GM18858 (cell line): ENCODE results near the gene TBCK.
"Not testable (repeated sequence)": the region's sequence is repeated elsewhere in the genome, so short reads cannot be mapped to it uniquely, and the experiment has no call there.

ENCODE experiments used
- ATAC-seq: cut with Tn5 transposase; IDR thresholded peaks from one replicate; pipeline ENCODE4 v1.9.1; 2021; ENCODE audit not compliant: unreplicated experiment

TBCK gene

GRCh38 chr4:106238820-106239420 lies 77.1 kb downstream of the TBCK start:
- ATAC-seq, result peak; percentile 76

- no peak for ATAC-seq
Observed at GRCh38 chr4:106231931-106232330, 84.1 kb downstream of the TBCK start.

DNA sequence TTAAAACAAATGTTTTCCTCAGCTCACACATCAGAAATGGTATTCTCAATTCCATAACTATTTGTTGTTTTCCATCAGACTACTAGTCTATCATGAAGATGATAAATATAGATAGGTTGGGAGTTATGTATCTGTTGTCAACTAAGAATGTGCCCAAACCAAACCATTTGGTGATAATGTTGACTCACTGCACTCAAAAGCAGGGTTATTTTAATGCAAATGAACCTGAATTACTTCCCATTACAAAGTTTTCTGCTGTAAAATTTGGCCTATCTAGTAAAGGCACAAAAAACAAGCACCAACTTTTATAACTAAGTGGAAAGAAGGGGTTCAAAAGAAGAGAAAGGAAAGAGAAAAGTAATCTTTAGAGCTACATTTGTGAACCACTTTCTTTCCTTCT lies 93.5 kb downstream of the TBCK start:
- ATAC-seq, result no peak

- not testable (repeated sequence) for ATAC-seq
Observed at GRCh38 chr4:106213291-106213690, 102.7 kb downstream of the TBCK start.

DNA sequence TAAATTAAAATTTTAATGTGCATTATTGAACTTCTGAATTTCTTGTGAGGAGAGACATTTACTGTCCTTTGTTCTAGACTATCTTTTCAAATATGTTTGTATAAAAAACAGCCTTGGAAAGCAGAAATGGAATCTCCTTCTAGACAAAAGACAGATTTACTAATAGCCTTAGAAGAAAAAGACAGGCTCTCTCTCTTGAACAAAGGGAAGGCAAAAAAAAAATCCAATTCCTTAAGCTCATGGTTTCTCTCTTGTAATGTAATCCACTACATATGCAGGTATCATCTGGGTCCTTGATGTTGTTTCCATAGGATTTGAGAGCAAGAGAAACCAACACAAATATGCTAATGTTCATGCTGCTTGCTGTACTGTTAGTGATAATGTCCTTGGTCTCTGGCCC lies 106.0 kb downstream of the TBCK start:
- ATAC-seq, result no peak

- no peak for ATAC-seq
Observed at GRCh38 chr4:106208481-106209460, 107.2 kb downstream of the TBCK start.

DNA sequence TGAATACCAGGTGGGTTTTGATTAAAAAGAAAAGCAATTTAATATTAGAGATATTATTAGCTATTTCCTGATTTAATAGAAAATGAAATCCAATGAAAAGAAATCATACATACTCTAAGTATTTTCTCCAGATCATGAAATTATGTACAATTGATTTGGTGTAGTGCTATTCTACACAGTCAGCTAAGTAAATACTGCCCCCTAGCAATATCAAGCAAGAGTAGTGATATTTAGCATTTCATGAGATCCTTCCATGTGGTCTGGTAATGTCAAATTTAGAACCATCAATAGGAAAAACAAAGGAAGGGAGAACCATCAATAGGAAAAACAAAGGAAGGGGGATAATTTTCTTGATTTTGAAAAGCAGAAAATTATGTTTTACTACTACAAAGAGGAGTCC lies 114.6 kb downstream of the TBCK start:
- no peak for ATAC-seq

- ATAC-seq, result no peak
Observed at GRCh38 chr4:106195435-106195950, 120.5 kb downstream of the TBCK start.

GRCh38 chr4:106194801-106195200 lies 121.2 kb downstream of the TBCK start:
- ATAC-seq, result no peak

DNA sequence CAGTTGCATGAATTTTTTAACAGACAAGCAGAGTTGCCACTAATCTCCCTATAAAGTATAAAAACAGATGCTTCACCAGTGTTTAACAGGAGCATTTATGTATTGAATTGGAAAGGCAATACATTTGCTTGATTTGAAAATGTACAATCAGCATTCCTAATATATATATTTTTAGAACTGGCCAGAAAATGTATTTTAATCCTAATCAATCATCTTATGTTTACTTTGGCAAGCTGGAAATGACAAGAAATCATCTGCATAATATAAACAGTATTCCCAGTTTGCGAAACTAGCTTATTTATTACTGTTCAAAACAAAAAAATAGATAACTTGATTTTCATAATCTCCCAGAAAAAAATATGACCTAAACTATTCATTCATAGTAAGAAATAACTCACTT lies 123.9 kb downstream of the TBCK start:
- no peak for ATAC-seq

- ATAC-seq, result no peak
Observed at GRCh38 chr4:106186201-106186600, 129.8 kb downstream of the TBCK start.

GRCh38 chr4:106183551-106183950 lies 132.5 kb downstream of the TBCK start:
- no peak for ATAC-seq

- ATAC-seq, result no peak
Observed at GRCh38 chr4:106172861-106173260, 143.1 kb downstream of the TBCK start.

- no peak for ATAC-seq
Observed at GRCh38 chr4:106165351-106166010, 150.5 kb downstream of the TBCK start.

DNA sequence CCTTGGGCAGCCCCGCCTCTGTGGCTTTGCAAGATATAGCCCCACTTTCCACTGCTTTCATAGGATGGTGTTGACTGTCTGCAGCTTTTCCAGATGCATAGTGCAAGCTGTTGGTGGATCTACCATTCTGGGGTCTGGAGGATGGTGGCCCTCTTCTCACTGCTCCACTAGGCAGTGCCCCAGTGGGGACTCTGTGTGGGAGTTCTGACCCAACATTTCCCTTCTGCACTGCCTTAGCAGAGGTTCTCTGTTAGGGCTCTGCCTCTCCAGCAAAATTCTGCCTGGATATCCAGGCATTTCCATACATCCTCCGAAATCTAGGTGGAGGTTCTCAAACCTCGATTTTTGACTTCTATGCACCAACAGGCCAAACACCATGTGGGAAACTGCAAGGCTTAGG lies 153.7 kb downstream of the TBCK start:
- no peak for ATAC-seq

- ATAC-seq, result no peak
Observed at GRCh38 chr4:106160560-106160959, 155.4 kb downstream of the TBCK start.

GRCh38 chr4:106149911-106150310 lies 166.1 kb downstream of the TBCK start:
- ATAC-seq, result no peak

DNA sequence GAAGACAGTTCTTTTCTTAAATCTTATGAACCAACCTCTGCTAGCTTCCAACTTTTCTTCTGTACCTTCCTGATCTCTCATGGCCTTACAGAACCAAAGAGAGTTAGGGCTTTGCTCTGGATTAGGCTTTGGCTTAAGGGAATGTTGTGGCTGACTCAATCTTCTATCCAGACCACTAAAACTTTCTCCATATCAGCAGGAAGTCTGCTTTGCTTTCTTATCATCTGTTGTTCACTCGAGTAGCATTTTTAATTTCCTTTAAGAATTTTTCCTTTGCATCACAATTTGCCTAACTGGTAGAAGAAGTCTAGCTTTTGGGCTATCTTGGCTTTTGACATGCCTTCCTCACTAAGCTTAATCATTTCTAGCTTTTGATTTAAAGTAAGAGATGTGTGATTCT lies 167.0 kb downstream of the TBCK start:
- ATAC-seq, result no peak

GRCh38 chr4:106142616-106143127 lies 173.3 kb downstream of the TBCK start:
- ATAC-seq, result no peak

DNA sequence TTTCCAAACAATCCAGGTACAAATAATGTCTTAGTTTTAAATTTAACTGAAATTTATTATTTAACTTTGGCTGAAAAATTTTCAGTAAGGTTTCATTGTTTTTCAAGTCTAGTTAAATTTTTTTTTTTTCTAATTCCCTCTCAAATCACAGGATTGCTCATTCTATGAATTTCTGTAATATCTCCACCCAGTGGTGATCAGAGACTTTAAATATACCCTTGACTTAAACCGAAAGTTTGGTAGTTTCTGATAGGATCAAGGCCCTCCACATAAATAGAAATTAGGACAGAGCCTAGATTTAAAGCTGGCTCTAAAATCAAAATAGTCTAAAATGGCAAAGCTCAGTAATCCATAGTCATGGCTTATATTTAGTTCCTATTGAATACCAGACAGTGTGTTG lies 175.4 kb downstream of the TBCK start:
- ATAC-seq, result no peak

- no peak for ATAC-seq
Observed at GRCh38 chr4:106136777-106137331, 179.2 kb downstream of the TBCK start.
